PFSK-1 (cell line): ENCODE results near the gene ATP7A.

Experiments used
- POLR2AphosphoS5 ChIP-seq: IDR thresholded peaks from 2 replicates; pipeline ENCODE4 v1.6.1; 2012; ENCODE audit warnings: low read depth, mild to moderate bottlenecking, control low read depth, low read length, moderate library complexity
- SIN3A ChIP-seq: IDR thresholded peaks from 2 replicates; pipeline ENCODE4 v1.6.1; 2012; ENCODE audit warnings: mild to moderate bottlenecking, low read length, moderate library complexity, borderline replicate concordance; ENCODE audit not compliant: insufficient read depth
- TAF1 ChIP-seq: IDR thresholded peaks from 2 replicates; pipeline ENCODE4 v1.6.1; 2012; ENCODE audit warnings: low read length, control low read depth, borderline replicate concordance; ENCODE audit not compliant: insufficient read depth
- TF ChIP-seq, protein P1 (sequence below), 2 experiments: IDR thresholded peaks; 2 replicates each; pipeline versions ENCODE4 v1.6.1 to v1.8.0; 2011 to 2012; ENCODE audit warnings: low read depth in 2 of 2, low read length in 2 of 2, control low read depth in 1 of 2, inconsistent platforms in 1 of 2, mild to moderate bottlenecking in 1 of 2, moderate library complexity in 1 of 2; ENCODE audit not compliant: insufficient read depth in 1 of 2

DNA sequence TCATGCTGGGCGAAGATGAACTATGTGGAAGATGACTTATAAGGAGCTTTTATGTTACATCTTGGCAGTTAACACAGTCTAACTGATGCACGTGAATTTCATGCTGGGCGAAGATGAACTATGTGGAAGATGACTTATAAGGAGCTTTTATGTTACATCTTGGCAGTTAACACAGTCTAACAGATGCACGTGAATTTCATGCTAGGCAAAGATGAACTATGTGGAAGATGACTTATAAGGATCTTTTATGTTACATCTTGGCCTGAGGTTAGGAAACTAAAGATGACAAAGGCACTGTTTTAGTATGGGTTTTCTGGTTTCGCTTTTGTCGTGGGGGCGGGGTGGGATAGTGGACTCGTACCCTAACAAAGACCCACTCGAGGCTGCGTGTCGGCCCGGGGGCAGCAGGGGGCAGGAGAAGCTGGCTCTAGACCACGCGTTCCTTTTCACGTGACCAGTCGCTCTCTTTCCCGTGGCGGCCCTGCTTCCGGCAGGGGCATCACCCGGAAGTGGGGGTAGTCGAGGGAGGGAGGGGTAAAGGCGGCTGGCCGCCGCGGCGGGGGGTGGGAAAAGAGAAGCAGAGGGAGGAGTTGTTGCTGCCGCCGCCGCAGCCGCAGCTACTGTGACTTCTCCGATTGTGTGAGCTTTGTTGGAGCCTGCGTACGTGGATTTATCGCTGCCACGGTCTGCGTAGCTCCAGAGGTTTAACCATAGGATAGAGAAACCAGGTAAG is at the start of gene ATP7A:
- TF ChIP-seq POLR2AphosphoS5 (no peak), TAF1 (no peak), SIN3A (no peak)
- TF ChIP-seq, protein P1, sequence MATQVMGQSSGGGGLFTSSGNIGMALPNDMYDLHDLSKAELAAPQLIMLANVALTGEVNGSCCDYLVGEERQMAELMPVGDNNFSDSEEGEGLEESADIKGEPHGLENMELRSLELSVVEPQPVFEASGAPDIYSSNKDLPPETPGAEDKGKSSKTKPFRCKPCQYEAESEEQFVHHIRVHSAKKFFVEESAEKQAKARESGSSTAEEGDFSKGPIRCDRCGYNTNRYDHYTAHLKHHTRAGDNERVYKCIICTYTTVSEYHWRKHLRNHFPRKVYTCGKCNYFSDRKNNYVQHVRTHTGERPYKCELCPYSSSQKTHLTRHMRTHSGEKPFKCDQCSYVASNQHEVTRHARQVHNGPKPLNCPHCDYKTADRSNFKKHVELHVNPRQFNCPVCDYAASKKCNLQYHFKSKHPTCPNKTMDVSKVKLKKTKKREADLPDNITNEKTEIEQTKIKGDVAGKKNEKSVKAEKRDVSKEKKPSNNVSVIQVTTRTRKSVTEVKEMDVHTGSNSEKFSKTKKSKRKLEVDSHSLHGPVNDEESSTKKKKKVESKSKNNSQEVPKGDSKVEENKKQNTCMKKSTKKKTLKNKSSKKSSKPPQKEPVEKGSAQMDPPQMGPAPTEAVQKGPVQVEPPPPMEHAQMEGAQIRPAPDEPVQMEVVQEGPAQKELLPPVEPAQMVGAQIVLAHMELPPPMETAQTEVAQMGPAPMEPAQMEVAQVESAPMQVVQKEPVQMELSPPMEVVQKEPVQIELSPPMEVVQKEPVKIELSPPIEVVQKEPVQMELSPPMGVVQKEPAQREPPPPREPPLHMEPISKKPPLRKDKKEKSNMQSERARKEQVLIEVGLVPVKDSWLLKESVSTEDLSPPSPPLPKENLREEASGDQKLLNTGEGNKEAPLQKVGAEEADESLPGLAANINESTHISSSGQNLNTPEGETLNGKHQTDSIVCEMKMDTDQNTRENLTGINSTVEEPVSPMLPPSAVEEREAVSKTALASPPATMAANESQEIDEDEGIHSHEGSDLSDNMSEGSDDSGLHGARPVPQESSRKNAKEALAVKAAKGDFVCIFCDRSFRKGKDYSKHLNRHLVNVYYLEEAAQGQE (IDR thresholded peaks at IDR 0.05; ENCODE audit: insufficient read depth in 1 of 2, low read depth in 2 of 2, low read length in 2 of 2): no peak
